SU-DHL-6 (cell line): ENCODE measurements around the gene NCKAP5.

Experiments
- EZH2phosphoT487 ChIP-seq: fragments of 200-600 bp; sonication (generic), shearing (Covaris generic); conservative IDR thresholded peaks from 2 replicates; pipeline ENCODE4 v1.6.1; 2018; ENCODE audit warnings: mild to moderate bottlenecking, antibody characterized with exemption, low read length, moderate library complexity, mixed read lengths
- TF ChIP-seq, protein P1 (sequence below): fragments of 200-600 bp; sonication (generic); IDR thresholded peaks from one replicate; pipeline ENCODE4 v1.5.1; 2017; ENCODE audit warnings: antibody characterized with exemption, mild to moderate bottlenecking, low read length, moderate library complexity; ENCODE audit not compliant: insufficient read depth, poor library complexity, severe bottlenecking

GRCh38 chr2:133380991-133381390, 187.3 kb downstream of the NCKAP5 start:
- TF ChIP-seq, protein P1, sequence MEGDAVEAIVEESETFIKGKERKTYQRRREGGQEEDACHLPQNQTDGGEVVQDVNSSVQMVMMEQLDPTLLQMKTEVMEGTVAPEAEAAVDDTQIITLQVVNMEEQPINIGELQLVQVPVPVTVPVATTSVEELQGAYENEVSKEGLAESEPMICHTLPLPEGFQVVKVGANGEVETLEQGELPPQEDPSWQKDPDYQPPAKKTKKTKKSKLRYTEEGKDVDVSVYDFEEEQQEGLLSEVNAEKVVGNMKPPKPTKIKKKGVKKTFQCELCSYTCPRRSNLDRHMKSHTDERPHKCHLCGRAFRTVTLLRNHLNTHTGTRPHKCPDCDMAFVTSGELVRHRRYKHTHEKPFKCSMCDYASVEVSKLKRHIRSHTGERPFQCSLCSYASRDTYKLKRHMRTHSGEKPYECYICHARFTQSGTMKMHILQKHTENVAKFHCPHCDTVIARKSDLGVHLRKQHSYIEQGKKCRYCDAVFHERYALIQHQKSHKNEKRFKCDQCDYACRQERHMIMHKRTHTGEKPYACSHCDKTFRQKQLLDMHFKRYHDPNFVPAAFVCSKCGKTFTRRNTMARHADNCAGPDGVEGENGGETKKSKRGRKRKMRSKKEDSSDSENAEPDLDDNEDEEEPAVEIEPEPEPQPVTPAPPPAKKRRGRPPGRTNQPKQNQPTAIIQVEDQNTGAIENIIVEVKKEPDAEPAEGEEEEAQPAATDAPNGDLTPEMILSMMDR, result no peak
- no peak for TF ChIP-seq EZH2phosphoT487
